GM19035 (cell line): ENCODE measurements around the gene ZNF41.
"Not testable (repeated sequence)": the region's sequence is repeated elsewhere in the genome, so short reads cannot be mapped to it uniquely, and the experiment has no call there.

Source experiments
- ATAC-seq: cut with Tn5 transposase; IDR thresholded peaks from one replicate; pipeline ENCODE4 v1.9.1; 2021; ENCODE audit not compliant: unreplicated experiment

ZNF41 gene

GRCh38 chrX:47482512-47483305, at the start of gene ZNF41:
ZNF41 (minus strand) TSS chrX:47483222; CDS start chrX:47467481, 15,741 bp downstream.
- ATAC-seq: peak; percentile 92

- ATAC-seq: no peak
These were observed 47.0 kb upstream of the ZNF41 start for GRCh38 chrX:47530049-47530448.

GRCh38 chrX:47529548-47529947, 46.5 kb upstream of the ZNF41 start:
- no peak for ATAC-seq

- ATAC-seq: peak; percentile 22
These were observed 40.7 kb upstream of the ZNF41 start for GRCh38 chrX:47523713-47524166.

GRCh38 chrX:47523297-47523696, 40.3 kb upstream of the ZNF41 start:
- ATAC-seq: peak; percentile 95

GRCh38 chrX:47518144-47518543, 35.1 kb upstream of the ZNF41 start:
- no peak for ATAC-seq

- ATAC-seq: no peak
These were observed 33.1 kb upstream of the ZNF41 start for GRCh38 chrX:47515941-47516665.

- ATAC-seq: no peak
These were observed 31.7 kb upstream of the ZNF41 start for GRCh38 chrX:47514533-47515235.

- ATAC-seq: peak; percentile 63
These were observed 30.3 kb upstream of the ZNF41 start for GRCh38 chrX:47513034-47513965.

GRCh38 chrX:47512383-47512782, 29.4 kb upstream of the ZNF41 start:
- not testable (repeated sequence) for ATAC-seq

- no peak for ATAC-seq
These were observed 24.3 kb upstream of the ZNF41 start for GRCh38 chrX:47507153-47507867.

- ATAC-seq: no peak
These were observed 20.1 kb upstream of the ZNF41 start for GRCh38 chrX:47503151-47503550.

GRCh38 chrX:47502316-47503125, 19.5 kb upstream of the ZNF41 start:
- ATAC-seq: no peak

GRCh38 chrX:47501226-47502074, 18.4 kb upstream of the ZNF41 start:
- no peak for ATAC-seq

- no peak for ATAC-seq
These were observed 17.5 kb upstream of the ZNF41 start for GRCh38 chrX:47500554-47500953.

GRCh38 chrX:47499293-47499692, 16.3 kb upstream of the ZNF41 start:
- no peak for ATAC-seq

- ATAC-seq: no peak
These were observed 15.4 kb upstream of the ZNF41 start for GRCh38 chrX:47498411-47498810.

- no peak for ATAC-seq
These were observed 14.4 kb upstream of the ZNF41 start for GRCh38 chrX:47497271-47497888.
